ENCODE data around the gene KIT.

Gene KIT

GRCh38 chr4:54745031-54745770, 87.4 kb downstream of the KIT start:
- DNase-seq (ENCODE audit: low read depth): no peak

GRCh38 chr4:54746218-54746617, 88.5 kb downstream of the KIT start:
- no peak for DNase-seq (ENCODE audit: low read depth)

GRCh38 chr4:54750341-54750740, 92.6 kb downstream of the KIT start:
- DNase-seq (ENCODE audit: low read depth): no peak

- no peak for DNase-seq (ENCODE audit: low read depth)
Observed at GRCh38 chr4:54754394-54754793, 96.6 kb downstream of the KIT start.

GRCh38 chr4:54764476-54764875, 106.7 kb downstream of the KIT start:
- DNase-seq (ENCODE audit: low read depth): no peak

- no peak for DNase-seq (ENCODE audit: low read depth)
Observed at GRCh38 chr4:54767376-54767775, 109.6 kb downstream of the KIT start.

GRCh38 chr4:54773022-54773421, 115.3 kb downstream of the KIT start:
- DNase-seq (ENCODE audit: low read depth): no peak

- DNase-seq (ENCODE audit: low read depth): no peak
Observed at GRCh38 chr4:54779036-54779435, 121.3 kb downstream of the KIT start.

- no peak for DNase-seq (ENCODE audit: low read depth)
Observed at GRCh38 chr4:54779476-54780148, 121.9 kb downstream of the KIT start.

GRCh38 chr4:54780149-54780495, 122.4 kb downstream of the KIT start:
- DNase-seq (ENCODE audit: low read depth): no peak

GRCh38 chr4:54781756-54782155, 124.0 kb downstream of the KIT start:
- DNase-seq (ENCODE audit: low read depth): no peak

GRCh38 chr4:54783402-54784110, 125.8 kb downstream of the KIT start:
- DNase-seq (ENCODE audit: low read depth): no peak

- peak; percentile 24 for DNase-seq (ENCODE audit: low read depth)
Observed at GRCh38 chr4:54784161-54784671, 126.5 kb downstream of the KIT start.

Data from ELR (cell line).